HG03460 (cell line): ENCODE results near the gene MAPK10.

ENCODE experiments used
- ATAC-seq: cut with Tn5 transposase; IDR thresholded peaks from one replicate; pipeline ENCODE4 v1.9.1; 2021; ENCODE audit not compliant: unreplicated experiment

MAPK10 gene

DNA sequence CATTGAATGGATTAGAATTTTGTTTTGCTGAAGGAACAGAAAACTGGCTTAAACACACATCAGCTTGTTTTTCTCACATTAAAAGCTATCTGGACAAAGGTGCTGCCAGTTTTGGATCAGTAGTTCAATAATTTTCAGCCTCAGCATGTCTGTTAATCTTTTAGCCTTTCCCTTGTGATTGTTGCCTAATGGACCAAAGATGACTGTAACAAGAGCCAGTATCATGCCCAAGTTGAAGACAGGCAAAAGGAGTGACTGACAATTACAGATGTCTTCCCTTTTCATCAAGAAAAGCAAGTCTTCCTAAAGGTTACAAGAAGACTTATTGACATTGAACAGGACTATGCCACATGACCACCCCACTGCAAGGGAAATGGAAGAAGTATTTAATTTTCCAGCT lies 419.7 kb downstream of the MAPK10 start:
- ATAC-seq: no peak
